Naive thymus-derived CD4-positive, alpha-beta T cell (primary cell): ENCODE data around the gene QKI. TPM values are rescaled to one million over a fixed set of nuclear protein-coding genes. Genes with fewer than 3 reads are reported as not detected.

ENCODE experiments used
- ATAC-seq: fragments of 150-1000 bp; cut with Tn5 transposase; 2 replicates; pipeline ENCODE4 v1.10.0; 2021; ENCODE audit warnings: mild to moderate bottlenecking, moderate library complexity
- CTCF ChIA-PET: fragments of 350-600 bp; sonication (Branson Sonifier 250); formaldehyde crosslinking; loops from one replicate; lab custom pipeline; 2021; ENCODE audit warnings: antibody characterized with exemption; lab: Charles Lee
- POLR2A ChIA-PET: fragments of 350-600 bp; sonication (Branson Sonifier 250); formaldehyde crosslinking; loops from one replicate; lab custom pipeline; 2021; ENCODE audit warnings: antibody characterized with exemption, inconsistent platforms; lab: Charles Lee
- DNase-seq, 9 donors: peaks; one replicate each; pipeline versions ENCODE4 v3.0.0 to v3.0.0-alpha.2; 2020 to 2022; ENCODE audit warnings: mixed read lengths in 1 of 9
- H3K27ac ChIP-seq: one replicate; pipeline ENCODE4 v1.7.0; 2013; ENCODE audit warnings: mild to moderate bottlenecking, low read depth, low read length, moderate library complexity
- H3K27me3 ChIP-seq, 2 donors: one replicate each; pipeline ENCODE4 v1.7.0; 2013; ENCODE audit warnings: low read length in 2 of 2, mild to moderate bottlenecking in 2 of 2, moderate library complexity in 2 of 2; ENCODE audit not compliant: control insufficient read depth in 2 of 2, insufficient read depth in 2 of 2
- H3K36me3 ChIP-seq, 3 experiments: 1 replicate in 2 of 3; 2 replicates in 1 of 3; pipeline ENCODE4 v1.7.0; 2013; ENCODE audit warnings: low read length in 3 of 3, mild to moderate bottlenecking in 3 of 3, moderate library complexity in 1 of 3; ENCODE audit not compliant: insufficient read depth in 3 of 3, control insufficient read depth in 2 of 3
- H3K4me1 ChIP-seq, 2 donors: one replicate each; pipeline ENCODE4 v1.7.0; 2013; ENCODE audit warnings: low read length in 2 of 2, mild to moderate bottlenecking in 2 of 2, moderate library complexity in 1 of 2; ENCODE audit not compliant: control insufficient read depth in 2 of 2, insufficient read depth in 2 of 2
- H3K4me3 ChIP-seq: 2 replicates; pipeline ENCODE4 v1.7.0; 2013; ENCODE audit warnings: mild to moderate bottlenecking, low read length
- H3K9me3 ChIP-seq, 3 experiments: 1 replicate in 2 of 3; 2 replicates in 1 of 3; pipeline ENCODE4 v1.7.0; 2013; ENCODE audit warnings: low read length in 3 of 3; ENCODE audit not compliant: control insufficient read depth in 2 of 3
- H3K27ac Mint-ChIP-seq, 9 donors: one replicate each; pipeline ENCODE4 v1.8.0; 2020 to 2022; ENCODE audit warnings: mixed read lengths in 9 of 9, mild to moderate bottlenecking in 8 of 9, moderate library complexity in 5 of 9, inconsistent platforms in 2 of 9
- H3K27me3 Mint-ChIP-seq, 5 donors: one replicate each; pipeline ENCODE4 v1.8.0; 2021 to 2022; ENCODE audit warnings: mixed read lengths in 5 of 5, mild to moderate bottlenecking in 1 of 5
- H3K36me3 Mint-ChIP-seq, 5 donors: one replicate each; pipeline ENCODE4 v1.8.0; 2020 to 2022; ENCODE audit warnings: mixed read lengths in 5 of 5, mild to moderate bottlenecking in 3 of 5, inconsistent platforms in 1 of 5
- H3K4me1 Mint-ChIP-seq, 7 donors: one replicate each; pipeline ENCODE4 v1.8.0; 2020 to 2022; ENCODE audit warnings: mixed read lengths in 7 of 7, mild to moderate bottlenecking in 3 of 7, inconsistent platforms in 1 of 7
- H3K4me3 Mint-ChIP-seq, 10 donors: one replicate each; pipeline ENCODE4 v1.8.0; 2020 to 2022; ENCODE audit warnings: mild to moderate bottlenecking in 10 of 10, mixed read lengths in 10 of 10, moderate library complexity in 6 of 10, inconsistent platforms in 2 of 10
- H3K9me3 Mint-ChIP-seq, 11 donors: one replicate each; pipeline ENCODE4 v1.8.0; 2020 to 2022; ENCODE audit warnings: mixed read lengths in 11 of 11, mild to moderate bottlenecking in 4 of 11, inconsistent platforms in 1 of 11, moderate library complexity in 1 of 11
- intact Hi-C, 2 donors: fragments of 100-400 bp; cut with micrococcal nuclease; formaldehyde crosslinking; loops; one replicate each; pipeline ENCODE4 v1.15.1; 2023
- polyA plus RNA-seq, 2 donors: library from polyadenylated mRNA; unstranded; fragments of 300-500 nt; fragmentation: Illumina TruSeq; gene quantifications; one replicate each; pipeline ENCODE4 v1.2.3, GENCODE V29; 2021
- total RNA-seq, 6 experiments: library from RNA in 5 of 6; stranded (reverse) in 5 of 6; gene quantifications; 1 replicate in 5 of 6; 2 replicates in 1 of 6; pipeline ENCODE4 v1.2.3 and lab custom pipeline; 2021 to 2026

QKI gene
- total and polyA plus RNA-seq, 7 experiments from 2014 or later = 15.0 to 147 (median 72.5) TPM

- H3K36me3 Mint-ChIP-seq = peaks cover 0 to 4% (median 0%) of the 10 kb centered on the region in 5 donors
- CTCF ChIA-PET = no interaction called here
- no peaks in the 10 kb centered on the region for H3K9me3 Mint-ChIP-seq
- ATAC-seq = no peak
- intact Hi-C loops = no loop called here
- no peaks in the 10 kb centered on the region for H3K27me3 Mint-ChIP-seq
- no peak overlapping the region for H3K4me3 Mint-ChIP-seq
- peak overlapping the region in 2 of 9 donors; percentile 1 to 2 for H3K27ac Mint-ChIP-seq
- Histone ChIP-seq H3K4me1 (peaks cover 0 to 6% of the 10 kb centered on the region in 2 donors), H3K36me3 (no peaks in the 10 kb centered on the region), H3K9me3 (no peaks in the 10 kb centered on the region), H3K4me3 (no peak overlapping the region), H3K27me3 (no peaks in the 10 kb centered on the region), H3K27ac (no peak overlapping the region)
- H3K4me1 Mint-ChIP-seq = peaks cover 18 to 68% (median 59%) of the 10 kb centered on the region in 7 donors
- POLR2A ChIA-PET = no interaction called here
- DNase-seq = no peak
Measured at GRCh38 chr6:163442336-163442735, 27.8 kb downstream of the QKI start.

- intact Hi-C loops = no loop called here
- Mint-ChIP-seq H3K36me3 (peaks cover 0 to 4% (median 0%) of the 10 kb centered on the region in 5 donors), H3K27ac (peak overlapping the region in 1 of 9 donors; percentile 9), H3K4me3 (no peak overlapping the region), H3K27me3 (no peaks in the 10 kb centered on the region), H3K4me1 (peaks cover 15 to 59% (median 50%) of the 10 kb centered on the region in 7 donors), H3K9me3 (no peaks in the 10 kb centered on the region)
- Histone ChIP-seq H3K27me3 (no peaks in the 10 kb centered on the region), H3K9me3 (no peaks in the 10 kb centered on the region), H3K36me3 (no peaks in the 10 kb centered on the region), H3K4me3 (no peak overlapping the region), H3K27ac (no peak overlapping the region), H3K4me1 (no peaks in the 10 kb centered on the region)
- ATAC-seq (no peak), DNase-seq (no peak)
- POLR2A ChIA-PET = no interaction called here
- CTCF ChIA-PET = no interaction called here
Measured at GRCh38 chr6:163444077-163444476, 29.6 kb downstream of the QKI start.

- intact Hi-C loops = no loop called here
- H3K4me3 ChIP-seq = no peak overlapping the region
- POLR2A ChIA-PET = interaction anchor here (1.4 kb wide), 1 partner anchor 19 kb away, joined by 3 read pairs; no protein-coding TSS in a partner anchor
- DNase-seq = no peak
- no peak overlapping the region for H3K27ac ChIP-seq
- Mint-ChIP-seq H3K27me3 (no peaks in the 10 kb centered on the region), H3K27ac (no peak overlapping the region), H3K4me1 (peaks cover 8 to 59% (median 48%) of the 10 kb centered on the region in 7 donors), H3K9me3 (no peaks in the 10 kb centered on the region), H3K4me3 (no peak overlapping the region), H3K36me3 (peaks cover 0 to 3% (median 0%) of the 10 kb centered on the region in 5 donors)
- CTCF ChIA-PET = no interaction called here
- no peaks in the 10 kb centered on the region for H3K36me3 ChIP-seq
- no peaks in the 10 kb centered on the region for H3K9me3 ChIP-seq
- no peak for ATAC-seq
- H3K27me3 ChIP-seq = no peaks in the 10 kb centered on the region
- H3K4me1 ChIP-seq = no peaks in the 10 kb centered on the region
Measured at GRCh38 chr6:163446549-163446948, 32.0 kb downstream of the QKI start.

- no peak overlapping the region for H3K4me3 Mint-ChIP-seq
- Histone ChIP-seq H3K4me3 (no peak overlapping the region), H3K36me3 (no peaks in the 10 kb centered on the region), H3K4me1 (no peaks in the 10 kb centered on the region), H3K27me3 (no peaks in the 10 kb centered on the region), H3K27ac (no peak overlapping the region), H3K9me3 (no peaks in the 10 kb centered on the region)
- intact Hi-C loops = no loop called here
- ATAC-seq = no peak
- H3K4me1 Mint-ChIP-seq = peaks cover 0 to 47% (median 35%) of the 10 kb centered on the region in 7 donors
- CTCF ChIA-PET = no interaction called here
- no peaks in the 10 kb centered on the region for H3K9me3 Mint-ChIP-seq
- POLR2A ChIA-PET = interaction anchor here (1.2 kb wide), 1 partner anchor 21 kb away, joined by 4 read pairs; no protein-coding TSS in a partner anchor
- H3K36me3 Mint-ChIP-seq = peaks cover 0 to 3% (median 0%) of the 10 kb centered on the region in 5 donors
- no peak for DNase-seq
- H3K27me3 Mint-ChIP-seq = no peaks in the 10 kb centered on the region
- H3K27ac Mint-ChIP-seq = no peak overlapping the region
Measured at GRCh38 chr6:163449076-163449475, 34.6 kb downstream of the QKI start.

GRCh38 chr6:163454425-163454824, 39.9 kb downstream of the QKI start:
- POLR2A ChIA-PET = no interaction called here
- no peaks in the 10 kb centered on the region for H3K27me3 Mint-ChIP-seq
- H3K9me3 Mint-ChIP-seq = peaks cover 0 to 1% (median 0%) of the 10 kb centered on the region in 11 donors
- ATAC-seq (no peak), DNase-seq (no peak)
- no peak overlapping the region for H3K4me3 ChIP-seq
- H3K4me1 Mint-ChIP-seq = peaks cover 31 to 74% (median 60%) of the 10 kb centered on the region in 7 donors
- peak overlapping the region in 6 of 9 donors; percentile 3 to 60 (median 13) for H3K27ac Mint-ChIP-seq
- intact Hi-C loops = no loop called here
- no peaks in the 10 kb centered on the region for H3K36me3 ChIP-seq
- no peak overlapping the region for H3K27ac ChIP-seq
- no peaks in the 10 kb centered on the region for H3K9me3 ChIP-seq
- CTCF ChIA-PET = no interaction called here
- H3K36me3 Mint-ChIP-seq = peaks cover 0 to 23% (median 3%) of the 10 kb centered on the region in 5 donors
- H3K4me1 ChIP-seq = peaks cover 11 to 22% of the 10 kb centered on the region in 2 donors
- H3K4me3 Mint-ChIP-seq = no peak overlapping the region
- no peaks in the 10 kb centered on the region for H3K27me3 ChIP-seq

GRCh38 chr6:163455552-163455951, 41.0 kb downstream of the QKI start:
- H3K4me3 Mint-ChIP-seq = no peak overlapping the region
- CTCF ChIA-PET = no interaction called here

More at GRCh38 chr6:163455552-163455951, 41.0 kb downstream of the QKI start:
- peak overlapping the region in 5 of 9 donors; percentile 24 to 100 (median 98) for H3K27ac Mint-ChIP-seq
- POLR2A ChIA-PET = no interaction called here
- Histone ChIP-seq H3K27me3 (no peaks in the 10 kb centered on the region), H3K9me3 (no peaks in the 10 kb centered on the region), H3K4me3 (no peak overlapping the region), H3K27ac (no peak overlapping the region), H3K36me3 (no peaks in the 10 kb centered on the region), H3K4me1 (peaks cover 14 to 28% of the 10 kb centered on the region in 2 donors)
- H3K4me1 Mint-ChIP-seq = peaks cover 40 to 80% (median 67%) of the 10 kb centered on the region in 7 donors
- ATAC-seq (no peak), DNase-seq (no peak)
- H3K27me3 Mint-ChIP-seq = no peaks in the 10 kb centered on the region
- intact Hi-C loops = no loop called here
- H3K36me3 Mint-ChIP-seq = peaks cover 0 to 26% (median 4%) of the 10 kb centered on the region in 5 donors
- H3K9me3 Mint-ChIP-seq = peaks cover 0 to 1% (median 0%) of the 10 kb centered on the region in 11 donors
